ENCODE measurements around the gene WBP4.
"Not testable (repeated sequence)": the region's sequence is repeated elsewhere in the genome, so short reads cannot be mapped to it uniquely, and the experiment has no call there.

Gene WBP4

GRCh38 chr13:41061075-41061913 is at the start of gene WBP4:
Gene WBP4, plus strand, starts transcription at chr13:41061509. Its CDS starts 165 bp downstream, at chr13:41061674.
- peak; percentile 75 to 76 for DNase-seq (ENCODE audit: low read depth in 2 of 2, low spot score in 1 of 2)

GRCh38 chr13:41012536-41012935 is 48.8 kb upstream of the WBP4 start:
- no peak for DNase-seq (ENCODE audit: low read depth in 2 of 2, low spot score in 1 of 2)

GRCh38 chr13:41013835-41014234 is 47.5 kb upstream of the WBP4 start:
- no peak for DNase-seq (ENCODE audit: low read depth in 2 of 2, low spot score in 1 of 2)

- no peak for DNase-seq (ENCODE audit: low read depth in 2 of 2, low spot score in 1 of 2)
Observed at GRCh38 chr13:41015920-41016319, 45.4 kb upstream of the WBP4 start.

- DNase-seq (ENCODE audit: low read depth in 2 of 2, low spot score in 1 of 2) = no peak
Observed at GRCh38 chr13:41017159-41017558, 44.1 kb upstream of the WBP4 start.

GRCh38 chr13:41017817-41018601 is 43.3 kb upstream of the WBP4 start:
- no peak for DNase-seq (ENCODE audit: low read depth in 2 of 2, low spot score in 1 of 2)

GRCh38 chr13:41018602-41018948 is 42.7 kb upstream of the WBP4 start:
- DNase-seq (ENCODE audit: low read depth in 2 of 2, low spot score in 1 of 2) = no peak

- peak; percentile 11 to 30 for DNase-seq (ENCODE audit: low read depth in 2 of 2, low spot score in 1 of 2)
Observed at GRCh38 chr13:41019011-41019487, 42.3 kb upstream of the WBP4 start, which contains the start of gene ELF1. Gene ELF1, minus strand, starts transcription at chr13:41019316. Its CDS starts 37,262 bp downstream, at chr13:40982054.

GRCh38 chr13:41019578-41020347 is 41.5 kb upstream of the WBP4 start:
- no peak for DNase-seq (ENCODE audit: low read depth in 2 of 2, low spot score in 1 of 2)

GRCh38 chr13:41025518-41025917 is 35.8 kb upstream of the WBP4 start:
- no peak for DNase-seq (ENCODE audit: low read depth in 2 of 2, low spot score in 1 of 2)

GRCh38 chr13:41026788-41027187 is 34.5 kb upstream of the WBP4 start:
- no peak for DNase-seq (ENCODE audit: low read depth in 2 of 2, low spot score in 1 of 2)

GRCh38 chr13:41028051-41028450 is 33.3 kb upstream of the WBP4 start:
- DNase-seq (ENCODE audit: low read depth in 2 of 2, low spot score in 1 of 2) = no peak

GRCh38 chr13:41029629-41030028 is 31.7 kb upstream of the WBP4 start:
- no peak for DNase-seq (ENCODE audit: low read depth in 2 of 2, low spot score in 1 of 2)

GRCh38 chr13:41032691-41033376 is 28.5 kb upstream of the WBP4 start:
- DNase-seq (ENCODE audit: low read depth in 2 of 2, low spot score in 1 of 2) = no peak

- DNase-seq (ENCODE audit: low read depth in 2 of 2, low spot score in 1 of 2) = no peak
Observed at GRCh38 chr13:41034382-41034781, 26.9 kb upstream of the WBP4 start.

- DNase-seq (ENCODE audit: low read depth in 2 of 2, low spot score in 1 of 2) = no peak
Observed at GRCh38 chr13:41034881-41035280, 26.4 kb upstream of the WBP4 start.

GRCh38 chr13:41036557-41036956 is 24.8 kb upstream of the WBP4 start:
- not testable (repeated sequence) for DNase-seq (ENCODE audit: low read depth in 2 of 2, low spot score in 1 of 2)

GRCh38 chr13:41039746-41040145 is 21.6 kb upstream of the WBP4 start:
- no peak for DNase-seq (ENCODE audit: low read depth in 2 of 2, low spot score in 1 of 2)

- no peak for DNase-seq (ENCODE audit: low read depth in 2 of 2, low spot score in 1 of 2)
Observed at GRCh38 chr13:41040584-41041334, 20.6 kb upstream of the WBP4 start.

GRCh38 chr13:41042419-41042818 is 18.9 kb upstream of the WBP4 start:
- not testable (repeated sequence) for DNase-seq (ENCODE audit: low read depth in 2 of 2, low spot score in 1 of 2)

Data from stimulated activated CD8-positive, alpha-beta memory T cell treated with anti-CD3 and anti-CD28 coated beads, Interleukin-4, amount 100 ng/mL, for 1 hour (primary cell).